Kidney (tissue), 14 donors: ENCODE measurements around the gene PLEKHA8. TPM values are rescaled to one million over a fixed set of nuclear protein-coding genes. Genes with fewer than 3 reads are reported as not detected.
A peak's percentile ranks its signal among the peaks of the same experiment; 100 is the strongest.

Experiments
- DNase-seq, 5 donors: peaks; one replicate each; pipeline ENCODE4 v3.0.0-alpha.2; 2013 to 2020
- FAIRE-seq: peaks from 2 replicates; lab custom pipeline; 2012; peaks lifted over from hg19 to GRCh38; lab: Jason Lieb, UNC
- H3K27ac ChIP-seq, 2 donors: one replicate each; pipeline ENCODE4 v1.7.0; 2013; ENCODE audit warnings: low read depth in 2 of 2, low read length in 2 of 2, inconsistent platforms in 1 of 2
- H3K27me3 ChIP-seq: one replicate; pipeline ENCODE4 v1.7.1; 2013; ENCODE audit warnings: low read length, inconsistent platforms; ENCODE audit not compliant: control insufficient read depth, insufficient read depth
- H3K36me3 ChIP-seq, 3 donors: one replicate each; pipeline versions ENCODE4 v1.7.0 to v1.7.1; 2013; ENCODE audit warnings: low read length in 3 of 3, control low read depth in 1 of 3, inconsistent platforms in 1 of 3; ENCODE audit not compliant: insufficient read depth in 3 of 3, control insufficient read depth in 2 of 3
- H3K4me1 ChIP-seq, 3 donors: one replicate each; pipeline versions ENCODE4 v1.7.0 to v1.7.1; 2013; ENCODE audit warnings: low read length in 3 of 3, inconsistent platforms in 1 of 3, low read depth in 1 of 3; ENCODE audit not compliant: control insufficient read depth in 2 of 3, insufficient read depth in 2 of 3
- H3K4me3 ChIP-seq, 3 donors: one replicate each; pipeline versions ENCODE4 v1.7.0 to v1.8.1; 2013; ENCODE audit warnings: low read length in 3 of 3, control low read depth in 1 of 3, inconsistent platforms in 1 of 3
- H3K9ac ChIP-seq, 3 donors: one replicate each; pipeline versions ENCODE4 v1.7.0 to v1.7.1; 2013; ENCODE audit warnings: low read length in 3 of 3, control low read depth in 1 of 3, inconsistent platforms in 1 of 3
- H3K9me3 ChIP-seq, 3 donors: one replicate each; pipeline versions ENCODE4 v1.7.0 to v1.7.1; 2013; ENCODE audit warnings: low read length in 3 of 3, control low read depth in 1 of 3, inconsistent platforms in 1 of 3; ENCODE audit not compliant: control insufficient read depth in 2 of 3, insufficient read depth in 1 of 3
- intact Hi-C: fragments of 100-400 bp; cut with DNase I; formaldehyde crosslinking; loops from one replicate; pipeline ENCODE4 v1.11.1; 2022
- polyA plus RNA-seq: library from polyadenylated mRNA; stranded (reverse); fragments of 350-450 nt; fragmentation: Illumina TruSeq; extraction: RNeasy Lipid Tissue Mini Kit (QIAGEN cat#74804); gene quantifications from one replicate; pipeline ENCODE4 v1.2.3, GENCODE V29; 2014; ENCODE audit warnings: low read depth, low replicate concordance; ENCODE audit not compliant: insufficient read depth
- total RNA-seq: library from RNA; stranded (reverse); fragmentation: NEBNext Ultra II Directional; extraction: Animal tissue kit (Norgen Biotek cat#: 25700); gene quantifications from one replicate; pipeline ENCODE4 v1.2.1, GENCODE V29; 2021
- TF ChIP-seq, protein P1 (sequence below): IDR thresholded peaks from 3 replicates; pipeline ENCODE4 v1.5.1; 2012; ENCODE audit warnings: mild to moderate bottlenecking, moderate library complexity, borderline replicate concordance; ENCODE audit not compliant: insufficient read depth; ENCODE audit errors: extremely low read depth
- donor health status: control.
- donor health status: control.
- donor health status: control.
- donor health status: control.
- donor health status: control.
- donor health status: DM: yes; HTN: yes; CAD: no.
- donor health status: Normal renal cell carcinoma (clear cell type).

The PLEKHA8 gene
- total and polyA plus RNA-seq, 2 donors from 2014 or later = 4.8 to 8.5 TPM

- Histone ChIP-seq H3K9ac (peak overlapping the region in 2 of 3 donors; percentile 13 to 87), H3K4me1 (peaks cover 0 to 12% (median 11%) of the 10 kb centered on the region in 3 donors), H3K27ac (peak overlapping the region; percentile 87 to 88), H3K9me3 (no peaks in the 10 kb centered on the region), H3K27me3 (no peaks in the 10 kb centered on the region), H3K4me3 (peak overlapping the region; percentile 21 to 83 (median 37)), H3K36me3 (no peaks in the 10 kb centered on the region)
- TF ChIP-seq, protein P1, sequence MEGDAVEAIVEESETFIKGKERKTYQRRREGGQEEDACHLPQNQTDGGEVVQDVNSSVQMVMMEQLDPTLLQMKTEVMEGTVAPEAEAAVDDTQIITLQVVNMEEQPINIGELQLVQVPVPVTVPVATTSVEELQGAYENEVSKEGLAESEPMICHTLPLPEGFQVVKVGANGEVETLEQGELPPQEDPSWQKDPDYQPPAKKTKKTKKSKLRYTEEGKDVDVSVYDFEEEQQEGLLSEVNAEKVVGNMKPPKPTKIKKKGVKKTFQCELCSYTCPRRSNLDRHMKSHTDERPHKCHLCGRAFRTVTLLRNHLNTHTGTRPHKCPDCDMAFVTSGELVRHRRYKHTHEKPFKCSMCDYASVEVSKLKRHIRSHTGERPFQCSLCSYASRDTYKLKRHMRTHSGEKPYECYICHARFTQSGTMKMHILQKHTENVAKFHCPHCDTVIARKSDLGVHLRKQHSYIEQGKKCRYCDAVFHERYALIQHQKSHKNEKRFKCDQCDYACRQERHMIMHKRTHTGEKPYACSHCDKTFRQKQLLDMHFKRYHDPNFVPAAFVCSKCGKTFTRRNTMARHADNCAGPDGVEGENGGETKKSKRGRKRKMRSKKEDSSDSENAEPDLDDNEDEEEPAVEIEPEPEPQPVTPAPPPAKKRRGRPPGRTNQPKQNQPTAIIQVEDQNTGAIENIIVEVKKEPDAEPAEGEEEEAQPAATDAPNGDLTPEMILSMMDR = no peak
- intact Hi-C loops = no loop called here
- FAIRE-seq (no peak), DNase-seq (no peak)
Measured at GRCh38 chr7:30136743-30137485, 108.7 kb downstream of the PLEKHA8 start.

- Histone ChIP-seq H3K27me3 (no peaks in the 10 kb centered on the region), H3K36me3 (no peaks in the 10 kb centered on the region), H3K27ac (peak overlapping the region; percentile 1 to 54), H3K9ac (no peak overlapping the region), H3K9me3 (no peaks in the 10 kb centered on the region), H3K4me3 (no peak overlapping the region), H3K4me1 (peaks cover 0 to 21% (median 12%) of the 10 kb centered on the region in 3 donors)
- intact Hi-C loops = no loop called here
- FAIRE-seq (no peak), DNase-seq (no peak)
- TF ChIP-seq, protein P1 = no peak
Measured at GRCh38 chr7:30139836-30140384, 111.7 kb downstream of the PLEKHA8 start.

GRCh38 chr7:30140456-30140855 lies 112.2 kb downstream of the PLEKHA8 start:
- Histone ChIP-seq H3K4me1 (peaks cover 0 to 26% (median 12%) of the 10 kb centered on the region in 3 donors), H3K9me3 (no peaks in the 10 kb centered on the region), H3K4me3 (no peak overlapping the region), H3K27ac (no peak overlapping the region), H3K9ac (no peak overlapping the region), H3K36me3 (no peaks in the 10 kb centered on the region), H3K27me3 (no peaks in the 10 kb centered on the region)
- no peak for FAIRE-seq
- intact Hi-C loops = no loop called here
- TF ChIP-seq, protein P1 = no peak
- DNase-seq = no peak
